GM23248 (cell line): ENCODE data around the gene PARD6B. TPM values are rescaled to one million over a fixed set of nuclear protein-coding genes. Genes with fewer than 3 reads are reported as not detected.

Experiments used
- DNase-seq: peaks from one replicate; pipeline ENCODE4 v3.0.0-alpha.2; 2015
- H2AFZ ChIP-seq: fragments of 200-600 bp; sonication (generic); 2 replicates; pipeline ENCODE4 v1.6.1; 2016; ENCODE audit warnings: antibody characterized with exemption
- H3F3A ChIP-seq: fragments of 200-600 bp; sonication (generic); 2 replicates; pipeline ENCODE4 v1.6.1; 2016; ENCODE audit warnings: mild to moderate bottlenecking, antibody characterized with exemption, mixed run types; ENCODE audit not compliant: insufficient read depth
- H3K27ac ChIP-seq: fragments of 200-600 bp; sonication (generic); 2 replicates; pipeline ENCODE4 v1.5.1; 2016; ENCODE audit warnings: mild to moderate bottlenecking
- H3K27me3 ChIP-seq: fragments of 200-600 bp; sonication (generic); replicated peaks from 2 replicates; pipeline ENCODE4 v1.6.1; 2016; ENCODE audit warnings: mild to moderate bottlenecking; ENCODE audit not compliant: insufficient read depth
- H3K36me3 ChIP-seq: fragments of 200-600 bp; sonication (generic); 2 replicates; pipeline ENCODE4 v1.6.1; 2016; ENCODE audit warnings: low read depth, mild to moderate bottlenecking
- H3K4me1 ChIP-seq: fragments of 200-600 bp; sonication (generic); 2 replicates; pipeline ENCODE4 v1.6.1; 2016; ENCODE audit warnings: mild to moderate bottlenecking; ENCODE audit not compliant: insufficient read depth
- H3K4me2 ChIP-seq: fragments of 200-600 bp; sonication (generic); one replicate; pipeline ENCODE4 v1.6.1; 2016; ENCODE audit warnings: mild to moderate bottlenecking; ENCODE audit not compliant: unreplicated experiment
- H3K4me3 ChIP-seq: fragments of 200-600 bp; sonication (generic); 2 replicates; pipeline ENCODE4 v1.5.1; 2016; ENCODE audit warnings: mild to moderate bottlenecking
- H3K79me2 ChIP-seq: fragments of 200-600 bp; sonication (generic); 2 replicates; pipeline ENCODE4 v1.6.1; 2016; ENCODE audit warnings: mild to moderate bottlenecking; ENCODE audit not compliant: insufficient read depth
- H3K9ac ChIP-seq: fragments of 200-600 bp; sonication (generic); 2 replicates; pipeline ENCODE4 v1.6.1; 2016; ENCODE audit warnings: mild to moderate bottlenecking
- H3K9me2 ChIP-seq: fragments of 200-600 bp; sonication (generic); 2 replicates; pipeline ENCODE4 v1.6.1; 2016; ENCODE audit warnings: mixed run types, mild to moderate bottlenecking, moderate library complexity; ENCODE audit not compliant: insufficient read depth
- H3K9me3 ChIP-seq: fragments of 200-600 bp; sonication (generic); one replicate; pipeline ENCODE4 v1.6.1; 2017; ENCODE audit warnings: low read depth
- H4K20me1 ChIP-seq: fragments of 200-600 bp; sonication (generic); 2 replicates; pipeline ENCODE4 v1.6.0; 2016; ENCODE audit not compliant: insufficient read depth
- EZH2 ChIP-seq: fragments of 200-600 bp; sonication (generic); IDR thresholded peaks from 2 replicates; pipeline ENCODE4 v1.6.1; 2018; ENCODE audit warnings: antibody characterized with exemption, mild to moderate bottlenecking; ENCODE audit not compliant: insufficient read depth, poor library complexity, severe bottlenecking
- EZH2phosphoT487 ChIP-seq: fragments of 200-600 bp; sonication (generic); IDR thresholded peaks from 2 replicates; pipeline ENCODE4 v1.6.1; 2018; ENCODE audit warnings: antibody characterized with exemption, moderate library complexity, mild to moderate bottlenecking, low read depth; ENCODE audit not compliant: insufficient read depth
- WGBS, 2 experiments: methylation state at CpG; one replicate each; pipeline ENCODE4 v1.1.6; 2015 to 2017; ENCODE audit warnings: low lambda C conversion rate in 2 of 2, low coverage in 1 of 2; ENCODE audit errors: missing lambda C conversion rate in 2 of 2; 5-methylcytosine and 5-hydroxymethylcytosine counted together
- in situ Hi-C: fragments of 300-500 bp; cut with MboI; formaldehyde crosslinking; loops from 2 replicates; pipeline ENCODE4 v1.15.0; 2020
- polyA plus RNA-seq: library from polyadenylated mRNA; unstranded; fragments of >200 nt; fragmentation: Nextera tagmentation; extraction: Ambion mirVana; gene quantifications from 2 replicates; pipeline ENCODE4 v1.2.1, GENCODE V29; 2016
- total RNA-seq: library from RNA; depleted of rRNA; stranded (reverse); fragments of >200 nt; shearing (Covaris generic); gene quantifications from 2 replicates; pipeline ENCODE4 v1.2.3, GENCODE V29; 2014

The PARD6B gene
- total and polyA plus RNA-seq, 2 experiments from 2014 or later, result 0.16 TPM; not detected in 1

DNA sequence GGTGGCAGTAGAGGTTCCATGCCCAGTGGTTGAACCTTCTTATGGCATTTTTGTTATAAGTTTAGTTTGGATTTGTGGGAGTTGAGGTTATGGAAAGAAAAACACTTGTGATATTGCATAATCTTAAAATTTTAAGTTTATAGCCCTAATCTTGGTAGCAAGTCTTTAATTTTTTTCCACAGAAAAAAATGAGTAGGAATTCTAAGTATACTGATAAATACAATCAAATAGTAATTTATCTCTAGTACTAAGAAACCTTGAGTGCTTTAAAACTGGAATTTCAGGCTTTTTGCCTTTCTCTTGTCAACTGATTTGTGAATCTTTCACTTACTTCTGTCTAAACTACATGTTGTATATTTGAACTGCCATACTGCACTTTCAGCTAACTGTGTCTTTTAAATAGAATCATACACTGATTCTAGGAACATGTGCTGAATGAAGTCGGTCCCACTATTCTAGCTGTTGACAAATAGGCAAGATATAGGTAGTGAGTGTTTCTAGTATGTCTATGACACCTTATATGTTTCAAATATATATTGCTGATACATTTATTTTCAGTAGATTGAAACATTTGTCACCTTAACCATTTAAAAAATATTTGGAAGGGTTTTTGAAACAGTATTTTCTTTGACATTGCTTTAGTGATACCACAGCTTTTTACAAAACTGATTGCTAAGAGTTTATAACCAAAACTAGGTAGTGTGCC, 2.4 kb downstream of the PARD6B start:
- peak overlapping the region; percentile 35 for H3K4me2 ChIP-seq
- peaks cover 23% of the 10 kb centered on the region; the same call in 1 of the 2 replicates for H3F3A ChIP-seq
- H3K79me2 ChIP-seq, result no peaks in the 10 kb centered on the region
- H3K9me2 ChIP-seq, result no peaks in the 10 kb centered on the region
- H3K27ac ChIP-seq, result no peak overlapping the region
- no peak overlapping the region for H3K4me3 ChIP-seq
- in situ Hi-C loops, result loop anchor here (25.0 kb wide), 1 partner anchor 546 kb away; the partner anchor contains the start of gene CEBPB
- no peaks in the 10 kb centered on the region for H3K9me3 ChIP-seq
- no peak overlapping the region for H3K9ac ChIP-seq
- H2AFZ ChIP-seq, result 0 out of 2 replicates have a peak overlapping the region, but pooled peaks have one; percentile 10
- TF ChIP-seq EZH2 (no peak), EZH2phosphoT487 (no peak)
- H3K4me1 ChIP-seq, result peaks cover 6% of the 10 kb centered on the region; the same call in 1 of the 2 replicates
- no peaks in the 10 kb centered on the region for H3K36me3 ChIP-seq
- no peaks in the 10 kb centered on the region for H3K27me3 ChIP-seq
- DNase-seq, result no peak
- no peaks in the 10 kb centered on the region for H4K20me1 ChIP-seq
- 87% methylated on average over 1 of the region's 1 CpG for WGBS, 2 experiments

DNA sequence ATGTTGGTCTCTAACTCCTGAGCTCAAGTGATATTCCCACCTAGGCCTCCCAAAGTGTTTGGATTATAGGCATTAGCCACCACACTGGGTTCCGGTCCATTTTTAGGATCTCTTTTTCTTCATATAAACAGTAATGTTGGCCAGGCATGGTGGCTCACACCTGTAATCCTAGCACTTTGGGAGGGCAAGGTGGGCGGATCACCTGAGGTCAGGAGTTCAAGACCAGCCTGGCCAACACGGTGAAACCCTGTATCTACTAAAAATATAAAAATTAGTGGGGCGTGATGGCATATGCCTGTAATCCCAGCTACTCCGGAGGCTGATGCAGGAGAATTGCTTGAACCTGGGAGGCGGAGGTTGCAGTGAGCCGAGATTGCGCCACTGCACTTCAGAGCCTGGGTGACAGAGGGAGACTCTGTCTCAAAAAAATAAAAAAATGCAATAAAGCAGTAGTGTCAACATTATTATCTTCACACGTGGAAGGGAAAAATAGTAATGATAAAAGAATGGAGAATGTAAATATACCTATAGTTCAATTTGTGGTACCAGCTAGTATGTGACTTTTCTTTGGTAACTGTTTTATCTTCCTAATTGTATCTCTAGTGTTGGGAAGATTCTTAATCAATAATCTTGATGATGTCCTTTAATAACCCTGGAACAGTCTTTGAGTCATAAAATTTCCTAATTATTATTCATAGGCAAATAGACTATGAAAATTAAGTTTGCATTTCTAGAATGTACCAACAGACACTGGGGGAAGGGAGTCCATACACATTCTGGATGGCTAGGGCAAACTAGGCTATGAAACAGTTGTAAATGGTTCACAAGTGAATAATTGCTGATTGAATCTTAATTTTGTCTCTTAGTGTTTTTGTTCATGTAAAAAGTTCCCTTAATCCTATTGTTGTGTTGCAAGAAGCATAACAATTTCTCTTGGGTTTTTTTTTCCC, 3.6 kb downstream of the PARD6B start:
- H3K4me1 ChIP-seq, result peaks cover 6% of the 10 kb centered on the region; the same call in 1 of the 2 replicates
- 89 to 91% methylated on average over 9 of the region's 9 CpGs for WGBS, 2 experiments
- no peaks in the 10 kb centered on the region for H3K36me3 ChIP-seq
- no peaks in the 10 kb centered on the region for H3K79me2 ChIP-seq
- no peak overlapping the region for H3K9ac ChIP-seq
- no peak overlapping the region for H3K27ac ChIP-seq
- no peak for TF ChIP-seq EZH2phosphoT487
- no peak for TF ChIP-seq EZH2
- H3K9me2 ChIP-seq, result no peaks in the 10 kb centered on the region
- no peak for DNase-seq
- H3F3A ChIP-seq, result peaks cover 17% of the 10 kb centered on the region; the same call in 1 of the 2 replicates
- H2AFZ ChIP-seq, result no peak overlapping the region
- H4K20me1 ChIP-seq, result no peaks in the 10 kb centered on the region
- no peaks in the 10 kb centered on the region for H3K9me3 ChIP-seq
- in situ Hi-C loops, result loop anchor here (25.0 kb wide), 1 partner anchor 548 kb away; the partner anchor contains the start of gene CEBPB
- no peaks in the 10 kb centered on the region for H3K27me3 ChIP-seq
- H3K4me2 ChIP-seq, result no peak overlapping the region
- no peak overlapping the region for H3K4me3 ChIP-seq

DNA sequence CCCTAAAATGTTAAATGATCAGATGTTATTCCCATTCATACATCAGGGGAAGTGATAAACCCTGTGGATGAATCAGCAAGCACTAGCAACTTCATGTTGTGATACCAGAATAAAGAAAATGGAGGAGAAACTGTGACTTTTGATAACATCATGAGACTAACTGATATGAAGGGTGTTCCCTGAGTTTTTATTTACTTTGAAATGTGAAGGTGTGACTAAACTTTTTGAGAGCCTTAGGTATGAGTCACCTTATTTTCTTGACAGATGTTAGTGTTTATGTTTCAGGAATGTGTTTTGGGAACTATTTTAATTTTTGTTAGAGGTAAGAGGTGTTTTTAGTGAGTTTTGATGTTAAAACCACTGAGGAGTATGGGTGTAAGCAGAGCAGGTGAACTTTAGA, 4.4 kb downstream of the PARD6B start:
- no peak overlapping the region for H3K27ac ChIP-seq
- no peak overlapping the region for H2AFZ ChIP-seq
- H3K27me3 ChIP-seq, result no peaks in the 10 kb centered on the region
- in situ Hi-C loops, result loop anchor here (25.0 kb wide), 1 partner anchor 549 kb away; the partner anchor contains the start of gene CEBPB
- H3F3A ChIP-seq, result peaks cover 14% of the 10 kb centered on the region; the same call in 1 of the 2 replicates
- peak; percentile 19 for DNase-seq
- no peak overlapping the region for H3K4me2 ChIP-seq
- no peak for TF ChIP-seq EZH2
- TF ChIP-seq EZH2phosphoT487, result no peak
- H3K9me2 ChIP-seq, result no peaks in the 10 kb centered on the region
- H3K4me1 ChIP-seq, result peaks cover 6% of the 10 kb centered on the region; the same call in 1 of the 2 replicates
- H3K36me3 ChIP-seq, result no peaks in the 10 kb centered on the region
- H4K20me1 ChIP-seq, result no peaks in the 10 kb centered on the region
- H3K9ac ChIP-seq, result no peak overlapping the region
- no peak overlapping the region for H3K4me3 ChIP-seq
- H3K79me2 ChIP-seq, result no peaks in the 10 kb centered on the region
- H3K9me3 ChIP-seq, result no peaks in the 10 kb centered on the region

DNA sequence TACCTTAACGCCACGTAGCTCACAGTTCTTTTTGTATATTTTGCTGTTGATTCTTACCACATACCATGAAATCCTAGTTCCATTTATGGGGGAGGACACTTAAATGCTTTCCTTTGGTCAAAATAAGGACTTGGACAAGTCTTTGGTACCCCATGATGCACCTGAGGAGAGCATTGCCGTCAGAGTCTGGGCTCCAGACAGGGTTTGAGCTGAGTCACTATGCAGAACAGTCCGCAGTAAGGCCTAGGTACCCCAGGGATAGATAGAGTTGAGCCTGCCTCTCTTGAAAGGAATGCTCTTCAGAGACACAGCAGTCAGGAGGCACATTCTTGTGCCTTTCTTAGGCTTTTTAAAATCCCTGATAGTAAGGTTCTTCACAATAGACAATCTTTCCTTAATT, 6.0 kb downstream of the PARD6B start:
- H3K36me3 ChIP-seq, result no peaks in the 10 kb centered on the region
- no peak overlapping the region for H3K9ac ChIP-seq
- no peak overlapping the region for H3K4me3 ChIP-seq
- H3K27me3 ChIP-seq, result no peaks in the 10 kb centered on the region
- no peaks in the 10 kb centered on the region for H4K20me1 ChIP-seq
- TF ChIP-seq EZH2, result no peak
- no peak for TF ChIP-seq EZH2phosphoT487
- H3K9me3 ChIP-seq, result no peaks in the 10 kb centered on the region
- H3K9me2 ChIP-seq, result no peaks in the 10 kb centered on the region
- no peak overlapping the region for H2AFZ ChIP-seq
- WGBS, 2 experiments, result 94 to 99% methylated on average over 4 of the region's 4 CpGs
- H3K27ac ChIP-seq, result no peak overlapping the region
- no peaks in the 10 kb centered on the region for H3K79me2 ChIP-seq
- DNase-seq, result no peak
- in situ Hi-C loops, result loop anchor here (25.0 kb wide), 1 partner anchor 550 kb away; the partner anchor contains the start of gene CEBPB
- peaks cover 14% of the 10 kb centered on the region; the same call in 1 of the 2 replicates for H3F3A ChIP-seq
- H3K4me1 ChIP-seq, result peaks cover 13% of the 10 kb centered on the region
- H3K4me2 ChIP-seq, result no peak overlapping the region
